GM23338 (cell line): ENCODE results near the gene HABP4. TPM values are rescaled to one million over a fixed set of nuclear protein-coding genes. Genes with fewer than 3 reads are reported as not detected.

Source experiments
- ATAC-seq: fragments of 200-7000 bp; cut with Tn5 transposase; 3 replicates; pipeline ENCODE4 v1.9.1; 2020
- DNase-seq: peaks from one replicate; pipeline ENCODE4 v3.0.0-alpha.2; 2015; ENCODE audit warnings: low spot score
- H2AFZ ChIP-seq: fragments of 200-600 bp; sonication (generic); 2 replicates; pipeline ENCODE4 v1.8.0; 2016; ENCODE audit warnings: antibody characterized with exemption, mild to moderate bottlenecking, moderate library complexity
- H3F3A ChIP-seq: fragments of 200-600 bp; sonication (generic); replicated peaks from 2 replicates; pipeline ENCODE4 v1.8.0; 2017; ENCODE audit warnings: antibody characterized with exemption, mixed run types, low read depth
- H3K27ac ChIP-seq: fragments of 200-600 bp; sonication (generic); 2 replicates; pipeline ENCODE4 v1.6.1; 2016; ENCODE audit warnings: low read depth
- H3K27me3 ChIP-seq: fragments of 200-600 bp; sonication (generic); 2 replicates; pipeline ENCODE4 v1.8.0; 2016; ENCODE audit warnings: mild to moderate bottlenecking, mixed run types, moderate library complexity; ENCODE audit not compliant: insufficient read depth
- H3K36me3 ChIP-seq: fragments of 200-600 bp; sonication (generic); 2 replicates; pipeline ENCODE4 v1.8.0; 2016; ENCODE audit warnings: mild to moderate bottlenecking; ENCODE audit not compliant: insufficient read depth
- H3K4me1 ChIP-seq: fragments of 200-600 bp; sonication (generic); 2 replicates; pipeline ENCODE4 v1.8.0; 2016; ENCODE audit warnings: mild to moderate bottlenecking, moderate library complexity; ENCODE audit not compliant: insufficient read depth
- H3K4me2 ChIP-seq: fragments of 200-600 bp; sonication (generic); 2 replicates; pipeline ENCODE4 v1.7.1; 2017; ENCODE audit warnings: mixed run types
- H3K4me3 ChIP-seq: fragments of 200-600 bp; sonication (generic); 2 replicates; pipeline ENCODE4 v1.6.1; 2016; ENCODE audit warnings: mixed run types
- H3K79me2 ChIP-seq: fragments of 200-600 bp; sonication (generic); replicated peaks from 2 replicates; pipeline ENCODE4 v1.8.0; 2017; ENCODE audit warnings: mild to moderate bottlenecking; ENCODE audit not compliant: insufficient read depth
- H3K9me2 ChIP-seq: fragments of 200-600 bp; sonication (generic); 2 replicates; pipeline ENCODE4 v1.8.0; 2017; ENCODE audit not compliant: insufficient read depth
- H4K20me1 ChIP-seq: fragments of 200-600 bp; sonication (generic); replicated peaks from 2 replicates; pipeline ENCODE4 v1.8.0; 2017; ENCODE audit warnings: mild to moderate bottlenecking; ENCODE audit not compliant: insufficient read depth
- H3K27ac Mint-ChIP-seq: 2 replicates; pipeline ENCODE4 v1.8.0; 2020; ENCODE audit warnings: inconsistent platforms, mild to moderate bottlenecking, moderate library complexity, mixed read lengths
- H3K27me3 Mint-ChIP-seq: 3 replicates; pipeline ENCODE4 v1.8.0; 2022; ENCODE audit warnings: low read depth, mild to moderate bottlenecking, moderate library complexity, mixed read lengths, inconsistent platforms; ENCODE audit not compliant: insufficient read depth, poor library complexity
- H3K36me3 Mint-ChIP-seq: 3 replicates; pipeline ENCODE4 v1.8.0; 2021; ENCODE audit warnings: low read depth, mild to moderate bottlenecking, inconsistent platforms, moderate library complexity, mixed read lengths
- H3K4me1 Mint-ChIP-seq: 3 replicates; pipeline ENCODE4 v1.8.0; 2020; ENCODE audit warnings: mild to moderate bottlenecking, inconsistent platforms, mixed read lengths
- H3K4me3 Mint-ChIP-seq: 3 replicates; pipeline ENCODE4 v1.8.0; 2021; ENCODE audit warnings: moderate library complexity, mild to moderate bottlenecking, inconsistent platforms, mixed read lengths
- H3K9me3 Mint-ChIP-seq: 3 replicates; pipeline ENCODE4 v1.8.0; 2020; ENCODE audit warnings: moderate library complexity, mild to moderate bottlenecking, inconsistent platforms, mixed read lengths
- CREB1 ChIP-seq: fragments of 250-450 bp; sonication (Bioruptor Pico); IDR thresholded peaks from 2 replicates; pipeline ENCODE4 v1.5.0; 2020; ENCODE audit warnings: low read depth, mild to moderate bottlenecking, moderate library complexity
- EZH2 ChIP-seq: fragments of 200-600 bp; sonication (generic); IDR thresholded peaks from one replicate; pipeline ENCODE4 v1.8.0; 2017; ENCODE audit warnings: antibody characterized with exemption, mild to moderate bottlenecking, low read depth; ENCODE audit not compliant: unreplicated experiment
- EZH2phosphoT487 ChIP-seq: fragments of 200-600 bp; sonication (generic); IDR thresholded peaks from one replicate; pipeline ENCODE4 v1.8.1; 2018; ENCODE audit warnings: antibody characterized with exemption; ENCODE audit not compliant: unreplicated experiment
- JUNB ChIP-seq: IDR thresholded peaks from one replicate; pipeline ENCODE4 v1.6.1; 2016; ENCODE audit warnings: antibody characterized with exemption; ENCODE audit not compliant: unreplicated experiment
- NANOG ChIP-seq: IDR thresholded peaks from 2 replicates; pipeline ENCODE4 v1.6.1; 2016; ENCODE audit warnings: antibody characterized with exemption, borderline replicate concordance
- POLR2AphosphoS5 ChIP-seq: IDR thresholded peaks from 2 replicates; pipeline ENCODE4 v1.6.1; 2016; ENCODE audit warnings: antibody characterized with exemption, low read depth
- STAT1 ChIP-seq: IDR thresholded peaks from one replicate; pipeline ENCODE4 v1.6.1; 2016; ENCODE audit warnings: antibody characterized with exemption; ENCODE audit not compliant: unreplicated experiment
- ZNF114 ChIP-seq: fragments of 250-450 bp; sonication (Bioruptor Pico); IDR thresholded peaks from 2 replicates; pipeline ENCODE4 v1.5.0; 2020; ENCODE audit warnings: mild to moderate bottlenecking, moderate library complexity
- ZNF331 ChIP-seq: fragments of 250-450 bp; sonication (Bioruptor Pico); IDR thresholded peaks from 2 replicates; pipeline ENCODE4 v1.5.0; 2020; ENCODE audit warnings: low read depth, mild to moderate bottlenecking, moderate library complexity
- polyA plus RNA-seq: library from polyadenylated mRNA; unstranded; fragments of >200 nt; fragmentation: Nextera tagmentation; extraction: Ambion mirVana; gene quantifications from 2 replicates; pipeline ENCODE4 v1.2.1, GENCODE V29; 2016
- total RNA-seq: library from RNA; depleted of rRNA; stranded (reverse); fragments of >200 nt; shearing (Covaris generic); gene quantifications from 2 replicates; pipeline ENCODE4 v1.2.3, GENCODE V29; 2014
- TF ChIP-seq, protein P1 (sequence below): IDR thresholded peaks from one replicate; pipeline ENCODE4 v1.6.1; 2018; ENCODE audit warnings: antibody characterized with exemption; ENCODE audit not compliant: unreplicated experiment
- TF ChIP-seq, protein P2 (sequence below), 2 experiments: fragments of 200-600 bp in 1 of 2; sonication (generic) in 1 of 2; conservative IDR thresholded peaks; 2 replicates each; pipeline versions ENCODE4 v1.5.1 to v1.6.1; 2016 to 2017; ENCODE audit warnings: antibody characterized with exemption in 2 of 2, low read depth in 2 of 2, mild to moderate bottlenecking in 2 of 2, moderate library complexity in 1 of 2
- TF ChIP-seq, protein P3 (sequence below): IDR thresholded peaks from 2 replicates; pipeline ENCODE4 v1.6.1; 2016; ENCODE audit warnings: antibody characterized with exemption
- TF ChIP-seq, protein P4 (sequence below): fragments of 250-450 bp; sonication (Bioruptor Pico); IDR thresholded peaks from 2 replicates; pipeline ENCODE4 v1.5.0; 2020; ENCODE audit warnings: mild to moderate bottlenecking, moderate library complexity

The HABP4 gene
- total and polyA plus RNA-seq, 2 experiments from 2014 or later, result 8.8 to 9.9 TPM

DNA sequence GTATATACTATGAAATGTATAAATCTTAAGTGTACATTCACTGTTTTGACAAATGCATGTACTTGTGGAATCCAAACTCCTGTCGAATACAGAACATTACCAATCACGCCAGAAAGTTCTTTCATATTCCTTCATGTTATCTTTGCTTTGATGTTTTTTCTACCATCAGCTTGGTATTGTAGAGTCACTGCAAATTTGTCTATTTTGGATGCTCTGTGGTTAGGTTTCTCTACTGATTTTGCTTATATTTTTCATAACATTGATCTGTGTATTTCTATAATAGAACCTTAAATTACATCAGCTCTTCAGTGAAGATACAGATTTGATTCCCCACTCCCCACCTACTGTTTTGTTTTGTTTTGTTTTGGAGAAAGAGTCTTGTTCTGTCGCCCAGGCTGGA, 30.8 kb downstream of the HABP4 start:
- H4K20me1 ChIP-seq, result no peaks in the 10 kb centered on the region
- no peaks in the 10 kb centered on the region for H3K79me2 ChIP-seq
- Mint-ChIP-seq H3K27me3 (no peaks in the 10 kb centered on the region), H3K4me3 (no peak overlapping the region), H3K4me1 (no peaks in the 10 kb centered on the region), H3K36me3 (peaks cover 13% of the 10 kb centered on the region; the same call in 2 of the 3 replicates), H3K9me3 (no peaks in the 10 kb centered on the region), H3K27ac (no peak overlapping the region)
- ATAC-seq (no peak), DNase-seq (no peak)
- H3K27me3 ChIP-seq, result no peaks in the 10 kb centered on the region
- H3K4me1 ChIP-seq, result no peaks in the 10 kb centered on the region
- H3K4me2 ChIP-seq, result no peak overlapping the region
- H3K27ac ChIP-seq, result no peak overlapping the region
- no peak overlapping the region for H2AFZ ChIP-seq
- H3K9me2 ChIP-seq, result no peaks in the 10 kb centered on the region
- no peak for TF ChIP-seq JUNB
- no peak for TF ChIP-seq ZNF331 (CRISPR knock-in tag)
- TF ChIP-seq, protein P1, sequence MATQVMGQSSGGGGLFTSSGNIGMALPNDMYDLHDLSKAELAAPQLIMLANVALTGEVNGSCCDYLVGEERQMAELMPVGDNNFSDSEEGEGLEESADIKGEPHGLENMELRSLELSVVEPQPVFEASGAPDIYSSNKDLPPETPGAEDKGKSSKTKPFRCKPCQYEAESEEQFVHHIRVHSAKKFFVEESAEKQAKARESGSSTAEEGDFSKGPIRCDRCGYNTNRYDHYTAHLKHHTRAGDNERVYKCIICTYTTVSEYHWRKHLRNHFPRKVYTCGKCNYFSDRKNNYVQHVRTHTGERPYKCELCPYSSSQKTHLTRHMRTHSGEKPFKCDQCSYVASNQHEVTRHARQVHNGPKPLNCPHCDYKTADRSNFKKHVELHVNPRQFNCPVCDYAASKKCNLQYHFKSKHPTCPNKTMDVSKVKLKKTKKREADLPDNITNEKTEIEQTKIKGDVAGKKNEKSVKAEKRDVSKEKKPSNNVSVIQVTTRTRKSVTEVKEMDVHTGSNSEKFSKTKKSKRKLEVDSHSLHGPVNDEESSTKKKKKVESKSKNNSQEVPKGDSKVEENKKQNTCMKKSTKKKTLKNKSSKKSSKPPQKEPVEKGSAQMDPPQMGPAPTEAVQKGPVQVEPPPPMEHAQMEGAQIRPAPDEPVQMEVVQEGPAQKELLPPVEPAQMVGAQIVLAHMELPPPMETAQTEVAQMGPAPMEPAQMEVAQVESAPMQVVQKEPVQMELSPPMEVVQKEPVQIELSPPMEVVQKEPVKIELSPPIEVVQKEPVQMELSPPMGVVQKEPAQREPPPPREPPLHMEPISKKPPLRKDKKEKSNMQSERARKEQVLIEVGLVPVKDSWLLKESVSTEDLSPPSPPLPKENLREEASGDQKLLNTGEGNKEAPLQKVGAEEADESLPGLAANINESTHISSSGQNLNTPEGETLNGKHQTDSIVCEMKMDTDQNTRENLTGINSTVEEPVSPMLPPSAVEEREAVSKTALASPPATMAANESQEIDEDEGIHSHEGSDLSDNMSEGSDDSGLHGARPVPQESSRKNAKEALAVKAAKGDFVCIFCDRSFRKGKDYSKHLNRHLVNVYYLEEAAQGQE, result no peak
- TF ChIP-seq POLR2AphosphoS5, result no peak
- TF ChIP-seq ZNF114, result no peak
- no peak for TF ChIP-seq STAT1
- TF ChIP-seq CREB1 (CRISPR knock-in tag), result no peak
- TF ChIP-seq EZH2, result no peak
- no peak for TF ChIP-seq NANOG
- TF ChIP-seq, protein P2, sequence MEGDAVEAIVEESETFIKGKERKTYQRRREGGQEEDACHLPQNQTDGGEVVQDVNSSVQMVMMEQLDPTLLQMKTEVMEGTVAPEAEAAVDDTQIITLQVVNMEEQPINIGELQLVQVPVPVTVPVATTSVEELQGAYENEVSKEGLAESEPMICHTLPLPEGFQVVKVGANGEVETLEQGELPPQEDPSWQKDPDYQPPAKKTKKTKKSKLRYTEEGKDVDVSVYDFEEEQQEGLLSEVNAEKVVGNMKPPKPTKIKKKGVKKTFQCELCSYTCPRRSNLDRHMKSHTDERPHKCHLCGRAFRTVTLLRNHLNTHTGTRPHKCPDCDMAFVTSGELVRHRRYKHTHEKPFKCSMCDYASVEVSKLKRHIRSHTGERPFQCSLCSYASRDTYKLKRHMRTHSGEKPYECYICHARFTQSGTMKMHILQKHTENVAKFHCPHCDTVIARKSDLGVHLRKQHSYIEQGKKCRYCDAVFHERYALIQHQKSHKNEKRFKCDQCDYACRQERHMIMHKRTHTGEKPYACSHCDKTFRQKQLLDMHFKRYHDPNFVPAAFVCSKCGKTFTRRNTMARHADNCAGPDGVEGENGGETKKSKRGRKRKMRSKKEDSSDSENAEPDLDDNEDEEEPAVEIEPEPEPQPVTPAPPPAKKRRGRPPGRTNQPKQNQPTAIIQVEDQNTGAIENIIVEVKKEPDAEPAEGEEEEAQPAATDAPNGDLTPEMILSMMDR (conservative IDR thresholded peaks at IDR 0.05; ENCODE audit: low read depth in 2 of 2), result no peak
- no peak for TF ChIP-seq EZH2phosphoT487
- TF ChIP-seq, protein P3, sequence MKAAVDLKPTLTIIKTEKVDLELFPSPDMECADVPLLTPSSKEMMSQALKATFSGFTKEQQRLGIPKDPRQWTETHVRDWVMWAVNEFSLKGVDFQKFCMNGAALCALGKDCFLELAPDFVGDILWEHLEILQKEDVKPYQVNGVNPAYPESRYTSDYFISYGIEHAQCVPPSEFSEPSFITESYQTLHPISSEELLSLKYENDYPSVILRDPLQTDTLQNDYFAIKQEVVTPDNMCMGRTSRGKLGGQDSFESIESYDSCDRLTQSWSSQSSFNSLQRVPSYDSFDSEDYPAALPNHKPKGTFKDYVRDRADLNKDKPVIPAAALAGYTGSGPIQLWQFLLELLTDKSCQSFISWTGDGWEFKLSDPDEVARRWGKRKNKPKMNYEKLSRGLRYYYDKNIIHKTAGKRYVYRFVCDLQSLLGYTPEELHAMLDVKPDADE, result no peak
- TF ChIP-seq, protein P4, sequence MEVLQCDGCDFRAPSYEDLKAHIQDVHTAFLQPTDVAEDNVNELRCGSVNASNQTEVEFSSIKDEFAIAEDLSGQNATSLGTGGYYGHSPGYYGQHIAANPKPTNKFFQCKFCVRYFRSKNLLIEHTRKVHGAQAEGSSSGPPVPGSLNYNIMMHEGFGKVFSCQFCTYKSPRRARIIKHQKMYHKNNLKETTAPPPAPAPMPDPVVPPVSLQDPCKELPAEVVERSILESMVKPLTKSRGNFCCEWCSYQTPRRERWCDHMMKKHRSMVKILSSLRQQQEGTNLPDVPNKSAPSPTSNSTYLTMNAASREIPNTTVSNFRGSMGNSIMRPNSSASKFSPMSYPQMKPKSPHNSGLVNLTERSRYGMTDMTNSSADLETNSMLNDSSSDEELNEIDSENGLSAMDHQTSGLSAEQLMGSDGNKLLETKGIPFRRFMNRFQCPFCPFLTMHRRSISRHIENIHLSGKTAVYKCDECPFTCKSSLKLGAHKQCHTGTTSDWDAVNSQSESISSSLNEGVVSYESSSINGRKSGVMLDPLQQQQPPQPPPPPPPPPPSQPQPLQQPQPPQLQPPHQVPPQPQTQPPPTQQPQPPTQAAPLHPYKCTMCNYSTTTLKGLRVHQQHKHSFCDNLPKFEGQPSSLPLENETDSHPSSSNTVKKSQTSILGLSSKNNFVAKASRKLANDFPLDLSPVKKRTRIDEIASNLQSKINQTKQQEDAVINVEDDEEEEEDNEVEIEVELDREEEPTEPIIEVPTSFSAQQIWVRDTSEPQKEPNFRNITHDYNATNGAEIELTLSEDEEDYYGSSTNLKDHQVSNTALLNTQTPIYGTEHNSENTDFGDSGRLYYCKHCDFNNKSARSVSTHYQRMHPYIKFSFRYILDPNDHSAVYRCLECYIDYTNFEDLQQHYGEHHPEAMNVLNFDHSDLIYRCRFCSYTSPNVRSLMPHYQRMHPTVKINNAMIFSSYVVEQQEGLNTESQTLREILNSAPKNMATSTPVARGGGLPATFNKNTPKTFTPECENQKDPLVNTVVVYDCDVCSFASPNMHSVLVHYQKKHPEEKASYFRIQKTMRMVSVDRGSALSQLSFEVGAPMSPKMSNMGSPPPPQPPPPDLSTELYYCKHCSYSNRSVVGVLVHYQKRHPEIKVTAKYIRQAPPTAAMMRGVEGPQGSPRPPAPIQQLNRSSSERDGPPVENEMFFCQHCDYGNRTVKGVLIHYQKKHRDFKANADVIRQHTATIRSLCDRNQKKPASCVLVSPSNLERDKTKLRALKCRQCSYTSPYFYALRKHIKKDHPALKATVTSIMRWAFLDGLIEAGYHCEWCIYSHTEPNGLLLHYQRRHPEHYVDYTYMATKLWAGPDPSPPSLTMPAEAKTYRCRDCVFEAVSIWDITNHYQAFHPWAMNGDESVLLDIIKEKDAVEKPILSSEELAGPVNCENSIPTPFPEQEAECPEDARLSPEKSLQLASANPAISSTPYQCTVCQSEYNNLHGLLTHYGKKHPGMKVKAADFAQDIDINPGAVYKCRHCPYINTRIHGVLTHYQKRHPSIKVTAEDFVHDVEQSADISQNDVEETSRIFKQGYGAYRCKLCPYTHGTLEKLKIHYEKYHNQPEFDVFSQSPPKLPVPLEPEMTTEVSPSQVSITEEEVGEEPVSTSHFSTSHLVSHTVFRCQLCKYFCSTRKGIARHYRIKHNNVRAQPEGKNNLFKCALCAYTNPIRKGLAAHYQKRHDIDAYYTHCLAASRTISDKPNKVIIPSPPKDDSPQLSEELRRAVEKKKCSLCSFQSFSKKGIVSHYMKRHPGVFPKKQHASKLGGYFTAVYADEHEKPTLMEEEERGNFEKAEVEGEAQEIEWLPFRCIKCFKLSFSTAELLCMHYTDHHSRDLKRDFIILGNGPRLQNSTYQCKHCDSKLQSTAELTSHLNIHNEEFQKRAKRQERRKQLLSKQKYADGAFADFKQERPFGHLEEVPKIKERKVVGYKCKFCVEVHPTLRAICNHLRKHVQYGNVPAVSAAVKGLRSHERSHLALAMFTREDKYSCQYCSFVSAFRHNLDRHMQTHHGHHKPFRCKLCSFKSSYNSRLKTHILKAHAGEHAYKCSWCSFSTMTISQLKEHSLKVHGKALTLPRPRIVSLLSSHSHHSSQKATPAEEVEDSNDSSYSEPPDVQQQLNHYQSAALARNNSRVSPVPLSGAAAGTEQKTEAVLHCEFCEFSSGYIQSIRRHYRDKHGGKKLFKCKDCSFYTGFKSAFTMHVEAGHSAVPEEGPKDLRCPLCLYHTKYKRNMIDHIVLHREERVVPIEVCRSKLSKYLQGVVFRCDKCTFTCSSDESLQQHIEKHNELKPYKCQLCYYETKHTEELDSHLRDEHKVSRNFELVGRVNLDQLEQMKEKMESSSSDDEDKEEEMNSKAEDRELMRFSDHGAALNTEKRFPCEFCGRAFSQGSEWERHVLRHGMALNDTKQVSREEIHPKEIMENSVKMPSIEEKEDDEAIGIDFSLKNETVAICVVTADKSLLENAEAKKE (CRISPR knock-in tag), result no peak
- no peaks in the 10 kb centered on the region for H3K36me3 ChIP-seq
- H3F3A ChIP-seq, result no peaks in the 10 kb centered on the region
- H3K4me3 ChIP-seq, result no peak overlapping the region
